ENCODE data around the gene TTC9.

DNA sequence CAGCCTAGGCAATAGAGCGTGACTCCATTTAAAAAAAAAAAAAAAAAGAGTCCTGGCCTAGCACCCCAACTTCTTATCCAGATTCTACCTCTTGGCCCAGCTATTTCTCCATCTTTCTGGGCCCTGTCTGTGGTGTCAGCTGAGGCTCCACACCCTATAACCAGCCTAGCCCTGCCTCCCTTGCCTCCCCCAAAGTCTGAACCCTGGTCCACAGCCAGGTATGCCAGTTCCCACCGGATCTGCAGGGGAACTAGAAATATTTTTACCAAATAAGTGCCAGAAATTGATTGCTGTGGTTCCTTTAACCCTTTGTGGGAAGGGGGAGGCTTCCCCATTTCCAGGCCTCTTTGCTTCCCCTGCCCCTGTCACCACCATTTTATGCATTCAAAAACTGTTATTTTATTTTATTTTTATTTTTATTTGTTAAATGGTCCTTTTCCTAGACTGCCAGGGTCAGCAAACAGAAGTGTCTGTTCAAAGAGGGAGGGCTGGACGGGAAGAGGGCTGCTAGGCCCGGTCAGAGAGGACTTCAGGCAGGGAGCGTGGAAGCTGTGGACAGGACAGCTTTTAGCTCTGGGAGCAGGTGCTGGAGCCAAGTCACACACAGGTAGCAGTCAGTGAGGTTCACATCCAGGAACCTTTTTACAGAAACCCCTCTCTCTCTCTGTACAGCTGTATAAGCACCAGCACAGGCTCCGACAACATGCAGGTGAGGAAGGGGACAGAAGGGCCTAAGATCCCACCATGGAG, 23.2 kb downstream of the TTC9 start:
- TF ChIP-seq POLR2AphosphoS5 (IDR thresholded peaks at IDR 0.05), result no peak
- TF ChIP-seq CTCF (IDR thresholded peaks at IDR 0.05), result no peak
